SKM-1 treated with dmso at 0.1 percent for 144 hours (cell line): ENCODE data around the gene RPP40.

Source experiments
- DNase-seq: peaks from one replicate; lab custom pipeline; 2025; ENCODE audit not compliant: unreplicated experiment; lab: John Stamatoyannopoulos, UW

RPP40 gene

DNA sequence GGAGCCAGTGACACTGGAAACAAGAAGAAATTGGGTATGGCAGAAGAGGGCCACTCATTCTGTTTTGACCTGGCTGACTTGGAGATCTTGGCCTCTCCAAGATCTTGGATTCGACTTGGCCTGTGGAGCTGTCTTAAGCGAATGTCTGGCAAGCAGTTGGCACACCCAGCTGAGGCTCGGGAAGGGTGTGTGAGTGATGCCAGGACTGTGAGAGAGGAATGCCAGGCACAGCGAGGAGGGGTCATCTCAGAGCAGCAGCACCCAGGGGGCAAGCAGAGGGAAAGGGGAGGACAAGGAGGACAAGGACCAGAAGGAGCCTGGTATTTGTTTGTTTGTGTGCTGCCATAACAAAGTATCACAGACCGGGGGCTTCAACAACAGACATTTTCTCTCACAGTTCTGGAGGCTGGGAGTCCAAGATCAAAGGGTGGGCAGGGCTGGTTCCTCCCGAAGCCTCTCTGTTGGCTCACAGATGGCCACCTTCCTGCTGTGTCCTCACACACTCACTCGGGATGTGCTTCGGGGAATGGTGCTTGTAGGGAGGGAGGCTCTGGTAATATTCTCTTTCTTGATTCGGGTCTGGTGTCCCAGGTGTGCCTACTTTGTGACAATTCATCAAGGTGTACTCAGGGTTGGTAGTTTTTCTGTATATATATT, 33.0 kb downstream of the RPP40 start:
- no peak for DNase-seq

DNA sequence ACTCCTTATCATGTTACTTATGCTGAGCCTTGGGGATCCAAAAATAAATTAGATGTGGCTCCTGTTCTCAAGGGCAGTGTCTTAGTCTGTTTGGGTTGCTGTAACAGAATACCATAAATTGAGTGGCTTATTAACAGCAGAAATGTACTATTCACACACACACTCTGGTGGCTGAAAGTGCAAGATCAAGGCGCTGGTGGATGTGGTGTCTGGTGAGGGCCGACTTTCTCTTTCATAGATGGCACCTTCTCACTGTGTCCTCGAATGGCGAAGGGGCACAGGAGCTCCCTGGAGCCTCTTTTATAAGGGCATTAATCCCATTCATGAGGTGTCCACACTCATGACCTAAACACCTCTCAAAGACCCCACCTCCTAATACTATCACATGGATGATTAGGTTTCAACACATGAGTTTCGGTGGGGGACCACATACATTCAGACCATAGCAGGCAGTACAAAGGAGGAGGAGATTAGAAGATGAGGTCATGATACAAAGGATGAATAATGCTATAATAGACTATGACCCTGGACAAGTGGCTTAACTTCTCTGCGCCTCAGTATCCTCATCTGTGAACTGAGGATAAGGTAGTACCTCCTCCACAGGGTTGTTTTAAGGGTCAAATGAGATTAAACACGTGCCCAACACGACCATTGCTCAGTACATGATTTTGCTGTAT, 34.1 kb downstream of the RPP40 start:
- no peak for DNase-seq

DNA sequence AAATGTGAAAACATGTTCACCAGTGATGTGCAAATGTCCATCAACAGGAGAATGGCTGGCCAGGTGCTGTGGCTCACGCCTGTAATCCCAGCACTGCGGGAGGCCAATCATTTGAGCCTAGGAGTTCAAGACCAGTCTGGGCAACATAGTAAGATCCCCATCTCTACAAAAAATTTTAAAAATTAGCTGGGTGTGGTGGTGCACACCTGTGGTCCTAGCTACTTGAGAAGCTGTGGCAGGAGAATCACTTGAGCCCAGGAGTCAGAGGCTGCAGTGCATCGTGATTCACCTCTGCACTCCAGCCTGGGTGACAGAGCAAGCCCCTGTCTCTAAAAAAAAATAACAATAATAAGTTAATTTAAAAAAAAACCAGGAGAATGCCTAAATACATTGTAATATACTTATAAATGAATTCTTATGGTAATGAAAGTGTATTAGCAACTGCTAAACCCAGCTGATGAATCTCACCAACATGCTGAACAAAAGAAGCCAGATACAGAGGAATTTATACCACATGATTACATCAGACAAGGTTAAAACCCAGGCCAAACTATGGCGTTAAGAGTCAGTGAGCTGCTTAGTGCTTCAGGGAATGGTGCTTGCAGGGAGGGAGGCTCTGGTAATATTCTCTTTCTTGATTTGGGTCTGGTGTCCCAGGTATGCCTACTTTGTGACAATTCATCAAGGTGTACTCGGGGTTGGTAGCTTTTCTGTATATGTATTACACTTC, 36.4 kb downstream of the RPP40 start:
- DNase-seq: no peak

DNA sequence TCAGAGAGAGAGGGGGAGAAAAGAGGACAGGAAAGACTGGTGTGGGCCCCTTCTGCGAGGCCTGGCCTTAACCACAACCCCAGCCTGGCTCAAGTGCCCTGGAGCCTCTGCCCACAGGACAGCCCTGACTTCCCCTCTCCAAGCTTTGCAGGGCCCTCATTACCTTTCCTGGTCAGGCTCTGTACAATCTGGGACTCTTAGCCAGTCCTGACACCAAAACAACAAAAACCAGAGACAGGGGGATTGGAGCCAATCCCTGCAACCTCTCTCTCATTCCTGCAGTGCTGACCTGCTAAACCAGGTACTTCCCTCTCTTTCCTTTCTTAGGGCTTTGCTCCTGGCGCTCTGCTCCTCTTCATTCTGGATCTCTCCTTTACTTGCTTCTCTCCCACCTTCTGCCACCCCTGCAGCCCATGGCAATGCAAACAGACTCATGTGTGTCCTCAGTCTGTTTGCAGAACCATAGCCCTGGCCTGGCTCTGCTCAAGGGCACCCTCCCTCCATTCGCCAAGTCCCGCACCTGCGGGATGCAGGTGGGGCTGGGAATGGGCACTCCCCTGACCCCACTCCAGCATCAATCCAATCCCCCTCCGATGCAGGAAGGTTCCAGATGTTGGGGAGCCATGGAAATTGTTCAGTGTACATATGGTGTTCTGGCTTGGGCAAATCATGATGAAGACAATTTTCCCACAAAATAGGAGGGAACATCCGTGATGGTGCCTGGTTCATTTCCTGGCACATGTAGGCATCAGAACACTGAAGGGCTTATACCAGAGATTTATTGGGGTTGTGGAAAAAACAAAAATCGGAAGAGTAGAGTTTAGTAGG, 38.1 kb downstream of the RPP40 start:
- DNase-seq: no peak

DNA sequence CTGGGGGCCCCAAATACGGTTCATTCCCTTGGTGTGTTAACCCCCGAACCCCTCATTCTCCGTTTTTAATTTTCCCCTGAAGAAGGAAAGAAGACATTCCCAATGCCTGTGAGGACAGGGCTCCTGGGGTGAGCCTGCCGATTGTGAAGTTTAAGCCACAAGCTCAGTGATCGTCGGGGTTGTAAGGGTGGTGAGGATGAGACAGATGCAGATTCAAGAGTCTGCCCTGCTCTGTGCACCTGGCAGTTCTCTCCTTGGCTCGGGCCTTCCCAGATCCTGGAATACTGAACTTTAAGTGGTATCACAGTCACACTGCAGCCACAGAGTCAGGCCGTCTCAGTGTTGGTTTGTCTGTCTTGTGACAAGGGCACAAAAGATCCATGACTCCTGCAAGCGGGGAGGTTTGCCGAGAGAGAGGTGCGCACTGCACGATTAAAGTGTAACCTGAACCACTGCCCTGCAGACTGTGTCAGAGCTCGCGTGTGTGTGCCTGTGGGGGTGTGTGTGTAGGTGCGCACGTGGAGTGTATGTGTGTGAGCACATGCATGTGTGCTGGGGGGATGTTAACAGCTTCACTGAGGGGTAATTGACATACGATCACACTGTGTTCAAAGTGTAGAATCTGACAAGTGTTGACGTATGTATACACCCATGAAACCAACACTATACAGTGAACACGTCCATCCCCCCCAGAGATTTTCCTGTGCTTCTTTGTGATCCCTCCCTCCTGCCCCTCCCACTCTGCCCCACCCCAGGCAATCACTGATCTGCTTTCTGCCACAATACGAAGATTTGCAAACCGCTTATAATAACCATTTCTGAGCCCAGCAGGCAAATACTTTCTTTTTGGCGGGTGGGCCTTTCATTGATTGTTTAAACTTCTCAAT, 38.9 kb downstream of the RPP40 start:
- DNase-seq: no peak

DNA sequence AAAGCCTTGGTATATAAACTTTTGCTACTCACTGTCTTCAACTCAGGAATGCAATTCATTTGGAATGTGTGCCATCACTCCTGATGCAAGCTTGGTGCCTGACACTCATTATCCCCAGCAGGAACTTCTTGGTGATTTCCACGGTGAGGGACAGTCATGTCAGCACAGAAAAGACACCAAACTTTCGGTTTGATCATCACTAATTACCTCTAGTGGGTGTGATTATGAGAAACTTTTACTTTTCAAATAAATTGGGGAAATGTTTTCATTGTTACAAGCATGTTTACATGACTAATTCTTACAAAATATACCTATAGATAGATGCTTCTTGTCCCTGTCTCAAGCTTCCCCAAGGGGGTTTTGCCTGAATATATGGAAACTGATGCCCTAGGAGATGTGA, 40.9 kb downstream of the RPP40 start:
- no peak for DNase-seq

DNA sequence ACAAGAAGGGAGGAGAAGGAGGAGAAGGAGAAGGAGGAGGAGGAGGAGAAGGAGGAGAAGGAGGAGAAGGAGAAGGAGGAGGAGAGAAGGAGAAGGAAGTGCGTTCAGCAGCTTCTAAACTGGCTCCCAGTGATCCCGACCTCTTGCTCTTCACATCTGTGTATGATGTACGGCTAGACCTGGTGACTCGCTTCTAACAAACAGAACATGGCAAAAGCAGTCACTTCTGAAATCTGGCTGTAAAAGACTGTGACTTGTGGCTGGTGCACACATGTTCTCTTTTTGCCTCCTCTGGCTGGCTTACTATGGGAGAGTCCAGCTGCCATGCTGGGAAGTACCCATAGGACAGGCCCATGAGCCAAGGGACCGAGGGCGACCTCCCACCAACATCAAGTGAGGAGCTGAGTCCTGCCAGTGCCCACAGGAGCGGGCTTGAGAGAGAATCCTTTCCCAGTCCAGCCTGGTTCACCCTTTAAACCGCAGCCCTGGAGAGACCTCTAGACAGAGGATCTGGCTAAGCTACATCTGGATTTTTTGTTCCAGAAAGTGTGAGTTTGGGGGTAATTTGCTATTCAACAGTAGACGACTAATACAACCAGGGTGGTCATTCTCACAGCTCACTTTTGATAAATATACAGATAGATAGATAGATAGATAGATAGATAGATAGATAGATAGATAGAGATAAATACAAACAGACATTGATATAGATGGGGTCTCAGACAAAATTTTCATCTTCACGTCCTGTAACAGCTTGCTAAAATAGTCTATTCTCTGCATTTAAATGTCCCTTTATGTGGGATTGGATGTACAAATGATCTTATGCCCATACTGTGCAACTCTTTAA, 42.3 kb downstream of the RPP40 start:
- DNase-seq: no peak

DNA sequence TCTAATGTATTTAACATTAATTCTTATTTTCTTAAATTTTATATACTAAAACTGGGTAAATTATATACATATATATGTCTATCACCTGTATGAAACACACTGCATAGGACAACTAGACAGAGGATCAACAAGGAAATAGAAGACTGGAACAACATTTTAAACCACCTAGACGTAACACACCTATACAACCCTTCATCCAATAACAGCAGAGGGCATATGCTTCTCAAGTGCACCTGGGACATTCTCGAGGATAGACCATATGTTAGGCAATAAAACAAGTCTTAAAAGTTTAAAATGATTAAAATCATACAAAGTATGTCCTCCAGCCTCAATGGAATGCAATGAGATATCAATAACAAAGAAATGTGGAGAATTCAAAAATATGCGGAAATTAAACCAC, 45.2 kb downstream of the RPP40 start:
- no peak for DNase-seq

DNA sequence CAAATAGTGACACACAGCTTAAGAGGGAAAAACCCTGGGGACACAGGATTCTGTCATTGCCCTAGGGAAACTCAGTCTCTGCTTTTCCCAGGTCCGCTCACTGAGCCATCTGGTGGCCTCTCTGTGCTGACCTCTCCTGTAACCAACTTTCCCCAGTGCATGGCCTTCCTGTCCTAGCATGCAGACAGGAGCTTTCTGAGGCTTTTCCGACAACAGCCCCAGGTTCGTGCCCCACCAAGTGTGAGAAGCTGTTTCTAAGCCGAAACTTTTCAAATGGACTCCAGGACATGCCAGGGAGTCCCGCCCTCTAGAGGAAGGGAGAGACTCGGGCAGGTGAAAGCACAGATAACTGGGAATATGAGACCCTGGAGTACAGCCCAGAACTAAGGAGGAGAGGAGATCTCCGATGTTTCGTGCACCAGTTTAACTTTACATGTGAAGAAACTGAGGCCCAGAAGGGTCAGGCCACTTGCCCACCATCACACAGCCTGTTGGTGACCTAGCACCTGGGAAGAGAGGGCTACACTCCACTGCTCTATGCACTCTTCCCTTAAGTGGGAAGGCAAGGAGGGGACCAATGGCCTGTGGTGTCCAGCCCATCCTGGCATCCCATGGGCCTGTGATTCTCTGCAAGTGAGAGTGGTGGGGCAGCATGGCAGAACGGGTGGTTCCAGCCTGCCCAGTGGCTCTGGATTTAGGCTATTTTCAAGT, 46.2 kb downstream of the RPP40 start:
- no peak for DNase-seq

DNA sequence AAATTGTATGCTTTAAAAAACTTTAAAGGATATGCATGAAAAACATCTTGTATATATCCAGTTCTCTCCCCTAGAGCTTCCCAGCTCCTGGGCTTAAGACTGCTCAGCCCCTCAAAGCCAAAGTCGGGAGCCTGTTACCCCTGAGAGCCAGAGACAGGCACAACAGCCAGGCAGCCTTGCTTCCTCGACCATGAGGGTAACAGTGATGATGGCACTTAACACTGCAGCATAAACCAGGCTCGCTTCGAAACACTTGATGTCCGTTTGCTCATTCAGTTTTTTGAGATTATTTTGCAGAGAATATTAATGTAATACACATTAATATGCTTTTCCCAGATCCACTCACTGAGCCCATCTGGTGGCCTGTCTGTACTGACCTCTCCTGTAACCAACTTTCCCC, 47.2 kb downstream of the RPP40 start:
- no peak for DNase-seq

DNA sequence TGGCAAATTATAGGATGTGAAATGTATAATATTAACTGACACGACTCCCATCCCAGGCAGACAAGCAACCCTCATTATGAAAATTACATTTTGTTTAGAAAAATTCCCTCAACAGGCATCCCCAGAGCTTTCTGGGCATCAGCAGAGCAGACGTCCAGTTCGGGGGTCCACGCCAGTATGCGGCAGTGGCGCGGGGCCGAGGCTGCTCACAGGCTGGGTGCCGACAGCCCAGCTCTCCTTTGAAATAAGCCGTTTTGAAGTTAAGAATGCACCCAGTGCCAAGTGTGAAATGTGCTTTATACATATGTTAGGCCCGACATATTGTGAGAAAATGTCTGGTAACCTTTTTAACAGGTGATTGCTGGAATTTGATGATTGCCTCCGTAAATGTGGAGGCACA, 50.4 kb downstream of the RPP40 start:
- DNase-seq: no peak

DNA sequence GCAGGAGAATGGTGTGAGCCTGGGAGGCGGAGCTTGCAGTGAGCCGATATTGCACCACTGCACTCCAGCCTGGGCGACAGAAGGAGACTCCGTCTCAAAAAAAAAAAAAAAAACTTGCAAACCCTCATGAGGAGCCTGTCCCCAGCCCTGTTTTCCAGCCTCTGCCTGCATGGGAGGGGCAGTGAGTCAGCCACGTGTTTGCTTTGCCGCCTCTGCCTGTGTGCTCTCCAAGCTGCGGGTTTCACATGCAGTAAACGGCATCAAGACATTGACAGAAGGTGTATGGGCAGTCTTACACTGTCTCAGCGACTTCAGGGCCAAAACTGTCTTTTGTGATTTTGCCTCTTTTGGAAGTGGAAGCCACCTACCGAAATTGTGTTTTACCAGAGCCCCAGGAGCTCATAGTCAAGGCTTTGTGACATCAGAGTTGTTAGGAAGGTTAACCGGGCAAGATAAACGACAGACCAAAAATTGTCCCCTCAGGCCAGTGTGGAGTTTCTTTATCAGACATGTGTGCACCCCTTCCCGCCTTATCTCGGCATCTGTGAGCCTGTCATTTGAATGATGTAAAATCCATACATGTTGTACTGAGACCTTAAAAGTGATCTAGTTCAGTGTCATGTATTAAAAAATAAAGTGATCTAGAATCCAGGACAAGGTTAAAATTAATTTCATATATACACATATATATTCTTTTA, 52.9 kb downstream of the RPP40 start:
- DNase-seq: no peak

DNA sequence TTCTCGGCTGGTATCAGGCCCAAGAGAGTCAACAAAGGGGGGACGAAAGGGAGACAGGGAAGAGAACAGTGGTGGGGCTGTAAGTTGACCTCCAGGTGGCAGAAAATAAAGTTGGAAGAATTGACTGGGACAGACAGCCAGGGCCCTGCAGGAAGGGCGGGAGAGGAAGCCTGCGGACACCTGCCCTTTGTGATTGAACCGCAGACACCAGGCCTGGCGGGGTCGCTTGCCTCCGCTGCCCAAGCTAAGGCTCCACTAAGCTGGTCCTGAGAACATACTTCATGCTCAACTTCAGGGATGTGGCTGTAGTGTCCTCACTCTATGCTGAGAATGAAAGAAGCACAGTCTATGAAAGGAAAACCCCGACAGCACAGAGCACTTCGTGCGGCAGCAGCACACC, 53.8 kb downstream of the RPP40 start:
- DNase-seq: no peak

DNA sequence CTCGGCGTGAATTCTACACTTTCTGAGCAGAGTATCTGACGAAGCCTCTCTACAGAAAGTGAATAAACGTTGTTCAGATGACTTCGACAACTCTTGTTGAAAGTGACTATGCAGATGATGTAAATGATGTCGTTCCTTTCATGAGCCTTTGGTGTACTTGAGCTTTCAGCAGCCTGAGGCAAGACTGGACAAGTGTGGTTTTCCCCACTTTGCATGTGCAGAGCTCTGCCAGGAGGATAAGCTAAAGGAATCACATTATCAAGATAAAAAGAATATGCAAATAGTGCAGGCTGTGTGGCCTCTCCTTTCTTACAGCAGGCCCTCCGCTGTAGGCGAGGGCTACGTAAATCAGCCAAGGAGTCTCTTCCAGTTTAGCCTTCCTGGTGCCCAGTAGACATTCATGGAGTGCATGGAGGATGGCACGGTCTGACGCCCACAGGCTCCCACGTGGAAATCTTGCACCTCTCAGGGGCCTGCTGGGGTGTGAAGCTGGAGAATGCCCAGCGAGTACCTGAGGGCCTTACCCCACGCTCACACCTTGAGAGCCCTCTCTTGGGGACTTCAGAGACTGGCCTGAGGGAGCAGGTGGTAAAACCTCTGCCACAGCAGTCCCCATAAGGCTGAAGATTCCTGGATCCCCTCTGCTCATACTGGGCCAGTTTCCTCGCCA, 54.9 kb downstream of the RPP40 start:
- no peak for DNase-seq

DNA sequence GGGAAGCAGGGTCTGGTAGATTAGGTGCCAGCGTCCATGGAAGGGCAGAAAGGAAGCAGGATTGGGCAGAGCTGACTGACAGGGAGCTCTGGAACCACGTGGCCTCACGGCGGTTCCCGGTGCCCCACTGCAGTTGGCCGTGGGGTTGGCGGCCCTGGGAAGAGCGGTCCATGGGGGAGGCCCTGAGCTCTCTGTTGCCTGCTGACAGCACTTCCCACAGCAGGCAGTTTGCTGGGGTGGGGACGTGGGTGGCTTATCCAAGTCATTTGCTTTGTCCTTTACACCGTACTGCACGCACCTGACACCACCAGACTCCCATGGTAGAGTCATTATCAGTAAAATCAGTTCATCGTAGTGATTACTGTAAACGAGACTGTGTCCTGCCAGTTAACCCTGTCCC, 56.1 kb downstream of the RPP40 start:
- no peak for DNase-seq

DNA sequence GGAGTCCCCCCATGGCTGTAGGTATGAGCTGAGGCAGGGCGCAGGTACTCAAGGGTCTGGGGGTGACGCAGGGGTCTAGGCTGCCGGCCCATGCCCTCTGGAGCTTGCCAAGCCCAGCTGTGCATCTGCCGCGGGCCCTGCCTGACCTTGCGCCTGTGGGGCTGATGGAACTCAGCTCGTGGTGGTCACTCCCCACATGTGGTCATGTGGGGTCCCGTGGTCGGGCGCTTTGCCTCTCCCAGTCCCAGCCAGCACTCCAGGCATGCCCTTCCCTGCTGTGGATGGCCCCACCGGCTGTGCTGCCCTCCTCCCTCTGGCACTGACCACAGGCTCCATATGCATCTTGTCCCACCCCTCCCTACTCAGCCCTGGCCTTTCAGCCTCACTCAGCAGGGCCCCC, 57.3 kb downstream of the RPP40 start:
- DNase-seq: no peak
